Neural cell (in vitro differentiated cells): ENCODE measurements around the gene CCDC7. TPM values are rescaled to one million over a fixed set of nuclear protein-coding genes. Genes with fewer than 3 reads are reported as not detected.

Source experiments
- H2AFZ ChIP-seq: fragments of 200-600, 300-800 bp; sonication (generic), shearing (Covaris generic); 2 replicates; pipeline ENCODE4 v1.6.0; 2014; ENCODE audit warnings: low read depth, mild to moderate bottlenecking, antibody characterized with exemption, low read length, moderate library complexity
- H3F3A ChIP-seq: fragments of 200-600 bp; shearing (Covaris generic); 2 replicates; pipeline ENCODE4 v1.6.1; 2016; ENCODE audit warnings: mild to moderate bottlenecking, moderate library complexity, mixed read lengths, antibody characterized with exemption, low read length; ENCODE audit not compliant: insufficient read depth, poor library complexity, severe bottlenecking
- H3K27ac ChIP-seq: fragments of 200-600, 300-800 bp; sonication (generic), shearing (Covaris generic); 2 replicates; pipeline ENCODE4 v1.5.1; 2014; ENCODE audit warnings: mild to moderate bottlenecking, low read length, moderate library complexity
- H3K27me3 ChIP-seq: fragments of 300-800, 200-600 bp; sonication (generic), shearing (Covaris generic); 2 replicates; pipeline ENCODE4 v1.6.0; 2014; ENCODE audit warnings: mild to moderate bottlenecking, low read depth, low read length, moderate library complexity; ENCODE audit not compliant: insufficient read depth
- H3K36me3 ChIP-seq: fragments of 300-800, 200-600 bp; sonication (generic), shearing (Covaris generic); 2 replicates; pipeline ENCODE4 v1.5.1; 2014; ENCODE audit warnings: mild to moderate bottlenecking, antibody characterized with exemption, low read length, moderate library complexity; ENCODE audit not compliant: insufficient read depth
- H3K4me2 ChIP-seq: fragments of 300-800, 200-600 bp; sonication (generic), shearing (Covaris generic); 2 replicates; pipeline ENCODE4 v1.6.0; 2014; ENCODE audit warnings: mild to moderate bottlenecking, low read length
- H3K4me3 ChIP-seq: fragments of 300-800, 200-600 bp; sonication (generic), shearing (Covaris generic); 2 replicates; pipeline ENCODE4 v1.5.1; 2014; ENCODE audit warnings: mild to moderate bottlenecking, low read length, moderate library complexity
- H3K79me2 ChIP-seq: fragments of 200-600 bp; shearing (Covaris generic); replicated peaks from 2 replicates; pipeline ENCODE4 v1.6.0; 2014; ENCODE audit warnings: mild to moderate bottlenecking, low read length, moderate library complexity; ENCODE audit not compliant: insufficient read depth
- H3K9ac ChIP-seq: fragments of 300-800, 200-600 bp; sonication (generic), shearing (Covaris generic); 2 replicates; pipeline ENCODE4 v1.6.1; 2016; ENCODE audit warnings: mild to moderate bottlenecking, low read length, mixed read lengths
- H3K9me2 ChIP-seq: fragments of 200-600 bp; shearing (Covaris generic); 2 replicates; pipeline ENCODE4 v1.6.1; 2016; ENCODE audit warnings: mild to moderate bottlenecking, low read length, mixed read lengths; ENCODE audit not compliant: insufficient read depth
- H3K9me3 ChIP-seq: fragments of 200-600, 300-800 bp; sonication (generic), shearing (Covaris generic); 2 replicates; pipeline ENCODE4 v1.6.1; 2016; ENCODE audit warnings: mild to moderate bottlenecking, mixed run types, low read length, moderate library complexity, mixed read lengths
- H4K20me1 ChIP-seq: fragments of 200-600 bp; shearing (Covaris generic); 2 replicates; pipeline ENCODE4 v1.6.1; 2016; ENCODE audit warnings: mild to moderate bottlenecking, mixed run types; ENCODE audit not compliant: insufficient read depth
- EP300 ChIP-seq: fragments of 450-650 bp; conservative IDR thresholded peaks from 2 replicates; pipeline ENCODE4 v1.6.1; 2014; ENCODE audit warnings: antibody characterized with exemption, mild to moderate bottlenecking, moderate library complexity; ENCODE audit not compliant: poor library complexity, severe bottlenecking
- EZH2 ChIP-seq: fragments of 200-600, 300-800 bp; shearing (Covaris generic), sonication (generic); IDR thresholded peaks from 2 replicates; pipeline ENCODE4 v1.6.1; 2014; ENCODE audit warnings: antibody characterized with exemption, low read length, borderline replicate concordance, mild to moderate bottlenecking; ENCODE audit not compliant: insufficient read depth, poor library complexity, severe bottlenecking
- MXI1 ChIP-seq: fragments of 450-650 bp; conservative IDR thresholded peaks from 2 replicates; pipeline ENCODE4 v1.6.1; 2014; ENCODE audit warnings: antibody characterized with exemption, mild to moderate bottlenecking; ENCODE audit not compliant: poor library complexity, severe bottlenecking
- POLR2AphosphoS5 ChIP-seq: IDR thresholded peaks from 2 replicates; pipeline ENCODE4 v1.6.1; 2012
- RAD21 ChIP-seq: fragments of 450-650 bp; conservative IDR thresholded peaks from 2 replicates; pipeline ENCODE4 v1.6.1; 2014; ENCODE audit warnings: antibody characterized with exemption, mild to moderate bottlenecking, moderate library complexity
- SMC3 ChIP-seq: fragments of 450-650 bp; conservative IDR thresholded peaks from 2 replicates; pipeline ENCODE4 v1.6.1; 2014; ENCODE audit warnings: antibody characterized with exemption, mild to moderate bottlenecking, moderate library complexity; ENCODE audit not compliant: poor library complexity
- TAF1 ChIP-seq: IDR thresholded peaks from 2 replicates; pipeline ENCODE4 v1.6.1; 2012; ENCODE audit warnings: low read depth
- polyA plus RNA-seq: library from polyadenylated mRNA; depleted of rRNA; stranded (reverse); fragments of >200 nt; gene quantifications from 2 replicates; pipeline ENCODE4 v1.2.3, GENCODE V29; 2014
- TF ChIP-seq, protein P1 (sequence below): fragments of 450-650 bp; IDR thresholded peaks from 2 replicates; pipeline ENCODE4 v1.5.1; 2014; ENCODE audit warnings: antibody characterized with exemption, mild to moderate bottlenecking, moderate library complexity; ENCODE audit not compliant: poor library complexity, severe bottlenecking
- TF ChIP-seq, protein P2 (sequence below): IDR thresholded peaks from 2 replicates; pipeline ENCODE4 v1.6.1; 2012; ENCODE audit warnings: borderline replicate concordance

Gene CCDC7
- polyA plus RNA-seq, 1 donor from 2014 or later: 5.1 TPM

GRCh38 chr10:32878646-32879045, 432.7 kb downstream of the CCDC7 start:
- no peak overlapping the region for H3K9ac ChIP-seq
- no peaks in the 10 kb centered on the region for H3K27me3 ChIP-seq
- H3K4me3 ChIP-seq: no peak overlapping the region
- H4K20me1 ChIP-seq: no peaks in the 10 kb centered on the region
- no peaks in the 10 kb centered on the region for H3K36me3 ChIP-seq
- H3K27ac ChIP-seq: no peak overlapping the region
- TF ChIP-seq EP300: no peak
- H3K9me3 ChIP-seq: no peaks in the 10 kb centered on the region
- no peaks in the 10 kb centered on the region for H3K79me2 ChIP-seq
- no peak overlapping the region for H2AFZ ChIP-seq
- H3K4me2 ChIP-seq: no peak overlapping the region
- no peaks in the 10 kb centered on the region for H3K9me2 ChIP-seq
- H3F3A ChIP-seq: no peaks in the 10 kb centered on the region

DNA sequence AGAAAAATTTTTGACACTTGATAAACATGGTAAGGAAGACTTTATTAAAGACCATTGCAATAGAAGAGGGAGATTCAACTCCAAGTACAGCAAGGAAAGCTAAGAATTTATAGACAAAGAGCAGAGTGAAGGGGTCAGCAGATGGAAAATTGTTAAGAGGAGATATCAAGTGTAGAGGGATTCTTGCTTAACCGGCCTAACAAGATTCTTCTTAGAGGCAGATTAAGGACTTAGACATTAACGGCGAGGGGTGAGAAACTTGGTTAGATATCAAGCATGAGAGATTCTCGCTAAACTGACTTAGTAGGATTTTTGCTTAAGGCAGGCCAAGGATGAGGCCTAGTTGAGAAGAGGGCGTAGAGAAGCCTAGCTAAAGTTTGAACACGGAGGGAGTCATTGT, 436.1 kb downstream of the CCDC7 start:
- Histone ChIP-seq H3K79me2 (no peaks in the 10 kb centered on the region), H3K9me2 (no peaks in the 10 kb centered on the region), H3K9me3 (no peaks in the 10 kb centered on the region), H3F3A (no peaks in the 10 kb centered on the region), H3K9ac (no peak overlapping the region), H3K4me3 (no peak overlapping the region), H2AFZ (no peak overlapping the region), H4K20me1 (no peaks in the 10 kb centered on the region), H3K36me3 (no peaks in the 10 kb centered on the region), H3K4me2 (no peak overlapping the region), H3K27ac (no peak overlapping the region), H3K27me3 (no peaks in the 10 kb centered on the region)
- TF ChIP-seq, protein P1, sequence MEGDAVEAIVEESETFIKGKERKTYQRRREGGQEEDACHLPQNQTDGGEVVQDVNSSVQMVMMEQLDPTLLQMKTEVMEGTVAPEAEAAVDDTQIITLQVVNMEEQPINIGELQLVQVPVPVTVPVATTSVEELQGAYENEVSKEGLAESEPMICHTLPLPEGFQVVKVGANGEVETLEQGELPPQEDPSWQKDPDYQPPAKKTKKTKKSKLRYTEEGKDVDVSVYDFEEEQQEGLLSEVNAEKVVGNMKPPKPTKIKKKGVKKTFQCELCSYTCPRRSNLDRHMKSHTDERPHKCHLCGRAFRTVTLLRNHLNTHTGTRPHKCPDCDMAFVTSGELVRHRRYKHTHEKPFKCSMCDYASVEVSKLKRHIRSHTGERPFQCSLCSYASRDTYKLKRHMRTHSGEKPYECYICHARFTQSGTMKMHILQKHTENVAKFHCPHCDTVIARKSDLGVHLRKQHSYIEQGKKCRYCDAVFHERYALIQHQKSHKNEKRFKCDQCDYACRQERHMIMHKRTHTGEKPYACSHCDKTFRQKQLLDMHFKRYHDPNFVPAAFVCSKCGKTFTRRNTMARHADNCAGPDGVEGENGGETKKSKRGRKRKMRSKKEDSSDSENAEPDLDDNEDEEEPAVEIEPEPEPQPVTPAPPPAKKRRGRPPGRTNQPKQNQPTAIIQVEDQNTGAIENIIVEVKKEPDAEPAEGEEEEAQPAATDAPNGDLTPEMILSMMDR: no peak
- TF ChIP-seq POLR2AphosphoS5 (no peak), RAD21 (no peak), TAF1 (no peak), MXI1 (no peak), EP300 (no peak), EZH2 (no peak), SMC3 (no peak)
- TF ChIP-seq, protein P2, sequence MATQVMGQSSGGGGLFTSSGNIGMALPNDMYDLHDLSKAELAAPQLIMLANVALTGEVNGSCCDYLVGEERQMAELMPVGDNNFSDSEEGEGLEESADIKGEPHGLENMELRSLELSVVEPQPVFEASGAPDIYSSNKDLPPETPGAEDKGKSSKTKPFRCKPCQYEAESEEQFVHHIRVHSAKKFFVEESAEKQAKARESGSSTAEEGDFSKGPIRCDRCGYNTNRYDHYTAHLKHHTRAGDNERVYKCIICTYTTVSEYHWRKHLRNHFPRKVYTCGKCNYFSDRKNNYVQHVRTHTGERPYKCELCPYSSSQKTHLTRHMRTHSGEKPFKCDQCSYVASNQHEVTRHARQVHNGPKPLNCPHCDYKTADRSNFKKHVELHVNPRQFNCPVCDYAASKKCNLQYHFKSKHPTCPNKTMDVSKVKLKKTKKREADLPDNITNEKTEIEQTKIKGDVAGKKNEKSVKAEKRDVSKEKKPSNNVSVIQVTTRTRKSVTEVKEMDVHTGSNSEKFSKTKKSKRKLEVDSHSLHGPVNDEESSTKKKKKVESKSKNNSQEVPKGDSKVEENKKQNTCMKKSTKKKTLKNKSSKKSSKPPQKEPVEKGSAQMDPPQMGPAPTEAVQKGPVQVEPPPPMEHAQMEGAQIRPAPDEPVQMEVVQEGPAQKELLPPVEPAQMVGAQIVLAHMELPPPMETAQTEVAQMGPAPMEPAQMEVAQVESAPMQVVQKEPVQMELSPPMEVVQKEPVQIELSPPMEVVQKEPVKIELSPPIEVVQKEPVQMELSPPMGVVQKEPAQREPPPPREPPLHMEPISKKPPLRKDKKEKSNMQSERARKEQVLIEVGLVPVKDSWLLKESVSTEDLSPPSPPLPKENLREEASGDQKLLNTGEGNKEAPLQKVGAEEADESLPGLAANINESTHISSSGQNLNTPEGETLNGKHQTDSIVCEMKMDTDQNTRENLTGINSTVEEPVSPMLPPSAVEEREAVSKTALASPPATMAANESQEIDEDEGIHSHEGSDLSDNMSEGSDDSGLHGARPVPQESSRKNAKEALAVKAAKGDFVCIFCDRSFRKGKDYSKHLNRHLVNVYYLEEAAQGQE: no peak

- Histone ChIP-seq H3K9me3 (no peaks in the 10 kb centered on the region), H3K79me2 (no peaks in the 10 kb centered on the region), H3K9me2 (no peaks in the 10 kb centered on the region), H3K9ac (no peak overlapping the region), H3K27me3 (no peaks in the 10 kb centered on the region), H3K4me3 (no peak overlapping the region), H3K36me3 (no peaks in the 10 kb centered on the region), H3F3A (no peaks in the 10 kb centered on the region), H4K20me1 (no peaks in the 10 kb centered on the region), H3K4me2 (no peak overlapping the region), H2AFZ (no peak overlapping the region), H3K27ac (no peak overlapping the region)
- TF ChIP-seq, protein P2: no peak
- no peak for TF ChIP-seq MXI1
- TF ChIP-seq TAF1: no peak
- no peak for TF ChIP-seq EZH2
- TF ChIP-seq RAD21: no peak
- TF ChIP-seq SMC3: no peak
- TF ChIP-seq, protein P1: no peak
- no peak for TF ChIP-seq POLR2AphosphoS5
- no peak for TF ChIP-seq EP300
Measured at GRCh38 chr10:32887481-32887880, 441.5 kb downstream of the CCDC7 start.
